H1 (cell line): ENCODE results near the gene HOXD4. TPM values are rescaled to one million over a fixed set of nuclear protein-coding genes. Genes with fewer than 3 reads are reported as not detected.
A peak's percentile ranks its signal among the peaks of the same experiment; 100 is the strongest.

ENCODE experiments used
- CTCF ChIA-PET: fragments of 300-600 bp; sonication (Branson Sonifier 250); formaldehyde crosslinking; loops from one replicate; lab custom pipeline; 2021; ENCODE audit not compliant: partially characterized antibody; lab: Charles Lee
- POLR2A ChIA-PET: fragments of 300-600 bp; sonication (Branson Sonifier 250); formaldehyde crosslinking; loops from one replicate; lab custom pipeline; 2021; ENCODE audit warnings: inconsistent platforms; ENCODE audit not compliant: partially characterized antibody; lab: Charles Lee
- DNase-seq, 2 experiments: peaks; one replicate each; pipeline versions ENCODE4 v3.0.0 to v3.0.0-alpha.2; 2010 to 2022; ENCODE audit warnings: low spot score in 2 of 2, low read depth in 1 of 2, mixed read lengths in 1 of 2
- FAIRE-seq: peaks from 2 replicates; lab custom pipeline; 2011; peaks lifted over from hg19 to GRCh38; lab: Jason Lieb, UNC
- H2AFZ ChIP-seq: 2 replicates; pipeline ENCODE4 v1.8.1; 2012; ENCODE audit warnings: low read length, inconsistent platforms
- H2AK5ac ChIP-seq: 2 replicates; pipeline ENCODE4 v1.6.1; 2013; ENCODE audit warnings: low read depth, low read length
- H2BK120ac ChIP-seq: replicated peaks from 2 replicates; pipeline ENCODE3; 2013; ENCODE audit warnings: low read depth, low read length, inconsistent platforms
- H2BK12ac ChIP-seq: 2 replicates; pipeline ENCODE4 v1.6.1; 2013; ENCODE audit warnings: low read depth, low read length
- H2BK15ac ChIP-seq: 2 replicates; pipeline ENCODE4 v1.6.1; 2013; ENCODE audit warnings: low read length
- H2BK20ac ChIP-seq: 2 replicates; pipeline ENCODE4 v1.6.1; 2013; ENCODE audit warnings: low read length
- H2BK5ac ChIP-seq: 2 replicates; pipeline ENCODE4 v1.6.1; 2013; ENCODE audit warnings: low read depth, low read length
- H3K14ac ChIP-seq: 2 replicates; pipeline ENCODE4 v1.6.1; 2013; ENCODE audit warnings: inconsistent platforms; ENCODE audit not compliant: insufficient read length
- H3K18ac ChIP-seq: 2 replicates; pipeline ENCODE4 v1.6.1; 2013; ENCODE audit warnings: low read length; ENCODE audit errors: extremely low read depth
- H3K23ac ChIP-seq: 2 replicates; pipeline ENCODE4 v1.6.1; 2013; ENCODE audit warnings: inconsistent platforms; ENCODE audit not compliant: insufficient read length
- H3K23me2 ChIP-seq: 2 replicates; pipeline ENCODE4 v1.6.1; 2013; ENCODE audit warnings: low read depth, low read length
- H3K27ac ChIP-seq: 2 replicates; pipeline ENCODE4 v1.6.1; 2011; ENCODE audit warnings: low read depth, low read length, inconsistent platforms
- H3K27me3 ChIP-seq, 4 experiments: replicated peaks in 1 of 4; 1 replicate in 1 of 4; 2 replicates in 3 of 4; pipeline versions ENCODE4 v1.6.1 to v1.8.1; 2011 to 2013; ENCODE audit warnings: low read length in 3 of 4, mild to moderate bottlenecking in 3 of 4, inconsistent platforms in 2 of 4, mixed read lengths in 2 of 4, moderate library complexity in 1 of 4; ENCODE audit not compliant: control insufficient read depth in 3 of 4, insufficient read depth in 3 of 4; ENCODE audit errors: extremely low read depth in 1 of 4
- H3K36me3 ChIP-seq, 4 experiments: 2 replicates each; pipeline versions ENCODE4 v1.6.1 to v1.8.1; 2011 to 2013; ENCODE audit warnings: mild to moderate bottlenecking in 4 of 4, low read length in 3 of 4, moderate library complexity in 2 of 4, control low read depth in 1 of 4, inconsistent platforms in 1 of 4; ENCODE audit not compliant: insufficient read depth in 4 of 4, control insufficient read depth in 2 of 4
- H3K4ac ChIP-seq: replicated peaks from 2 replicates; pipeline ENCODE3; 2013; ENCODE audit warnings: low read length, low read depth, mixed read lengths, inconsistent platforms; ENCODE audit not compliant: insufficient read length
- H3K4me1 ChIP-seq, 4 experiments: replicated peaks in 1 of 4; 1 replicate in 1 of 4; 2 replicates in 3 of 4; pipeline versions ENCODE4 v1.6.1 to v1.8.1; 2011 to 2013; ENCODE audit warnings: low read length in 3 of 4, inconsistent platforms in 2 of 4, mixed read lengths in 1 of 4; ENCODE audit not compliant: insufficient read depth in 4 of 4, control insufficient read depth in 3 of 4
- H3K4me2 ChIP-seq, 2 experiments: 2 replicates each; pipeline versions ENCODE4 v1.6.1 to v1.8.1; 2011 to 2013; ENCODE audit warnings: low read depth in 2 of 2, low read length in 2 of 2, control low read depth in 1 of 2, inconsistent platforms in 1 of 2, mild to moderate bottlenecking in 1 of 2; ENCODE audit not compliant: insufficient read depth in 1 of 2
- H3K4me3 ChIP-seq, 4 experiments: fragments of 200-600, 300-600 bp in 1 of 4; sonication (generic), shearing (Covaris generic), sonication (Bioruptor Twin) in 1 of 4; 2 replicates each; pipeline versions ENCODE4 v1.5.1 to v1.8.1; 2011 to 2016; ENCODE audit warnings: low read length in 4 of 4, low read depth in 3 of 4, control low read depth in 2 of 4, inconsistent platforms in 2 of 4, mild to moderate bottlenecking in 2 of 4, mixed read lengths in 1 of 4, moderate library complexity in 1 of 4; ENCODE audit not compliant: insufficient read depth in 2 of 4; ENCODE audit errors: extremely low read depth in 1 of 4
- H3K56ac ChIP-seq: replicated peaks from 2 replicates; pipeline ENCODE3; 2013; ENCODE audit warnings: low read depth, mild to moderate bottlenecking, mixed read lengths, low read length, inconsistent platforms; ENCODE audit not compliant: insufficient read length
- H3K79me1 ChIP-seq: 2 replicates; pipeline ENCODE4 v1.6.1; 2013; ENCODE audit warnings: low read depth, low read length, control low read depth
- H3K79me2 ChIP-seq, 2 experiments: 2 replicates each; pipeline versions ENCODE4 v1.6.1 to v1.8.1; 2012 to 2013; ENCODE audit warnings: low read length in 2 of 2, mild to moderate bottlenecking in 2 of 2, inconsistent platforms in 1 of 2; ENCODE audit not compliant: insufficient read depth in 2 of 2, control insufficient read depth in 1 of 2
- H3K9ac ChIP-seq, 4 experiments: replicated peaks in 1 of 4; 1 replicate in 1 of 4; 2 replicates in 3 of 4; pipeline versions ENCODE4 v1.6.1 to v1.8.1; 2011 to 2013; ENCODE audit warnings: low read depth in 3 of 4, low read length in 3 of 4, control low read depth in 2 of 4, mild to moderate bottlenecking in 2 of 4, moderate library complexity in 2 of 4, inconsistent platforms in 1 of 4; ENCODE audit errors: extremely low read depth in 1 of 4
- H3K9me3 ChIP-seq, 2 experiments: 2 replicates each; pipeline versions ENCODE4 v1.6.1 to v1.8.1; 2012 to 2013; ENCODE audit warnings: mild to moderate bottlenecking in 2 of 2, moderate library complexity in 2 of 2, control low read depth in 1 of 2, inconsistent platforms in 1 of 2, low read depth in 1 of 2, low read length in 1 of 2, mixed read lengths in 1 of 2; ENCODE audit not compliant: insufficient read depth in 2 of 2
- H4K20me1 ChIP-seq, 2 experiments: replicated peaks in 1 of 2; 2 replicates each; pipeline versions ENCODE3 to v1.8.1; 2011 to 2013; ENCODE audit warnings: inconsistent platforms in 2 of 2, low read length in 2 of 2, mild to moderate bottlenecking in 1 of 2; ENCODE audit not compliant: insufficient read depth in 2 of 2, control insufficient read depth in 1 of 2
- H4K5ac ChIP-seq: 2 replicates; pipeline ENCODE4 v1.6.1; 2013; ENCODE audit warnings: low read length, low read depth, mixed read lengths, inconsistent platforms; ENCODE audit not compliant: insufficient read length
- H4K8ac ChIP-seq: 2 replicates; pipeline ENCODE4 v1.8.0; 2013; ENCODE audit warnings: mild to moderate bottlenecking, moderate library complexity, low read length, inconsistent platforms; ENCODE audit not compliant: insufficient read depth; ENCODE audit errors: extremely low read depth
- H4K91ac ChIP-seq: replicated peaks from 2 replicates; pipeline ENCODE3; 2013; ENCODE audit warnings: low read length, mixed read lengths, inconsistent platforms; ENCODE audit not compliant: insufficient read length
- NANOG ChIP-seq: IDR thresholded peaks from 2 replicates; pipeline ENCODE4 v1.6.1; 2011; ENCODE audit warnings: low read length, low read depth, mild to moderate bottlenecking, inconsistent platforms; ENCODE audit not compliant: insufficient read depth, poor library complexity, severe bottlenecking
- POU5F1 ChIP-seq: IDR thresholded peaks from 2 replicates; pipeline ENCODE4 v1.6.1; 2011; ENCODE audit warnings: low read depth, mild to moderate bottlenecking, low read length, moderate library complexity
- WGBS, 2 experiments: shearing (Covaris generic) in 1 of 2; methylation state at CpG; one replicate each; pipeline versions ENCODE4 v1.1.6 to v1.1.7; 2013 to 2015; ENCODE audit warnings: low lambda C conversion rate in 2 of 2, mixed read lengths in 2 of 2, inconsistent platforms in 1 of 2, low coverage in 1 of 2, missing lambda C conversion rate in 1 of 2; ENCODE audit not compliant: insufficient replicate concordance in 2 of 2, insufficient coverage in 1 of 2, insufficient read length in 1 of 2; ENCODE audit errors: extremely low coverage in 1 of 2, missing lambda C conversion rate in 1 of 2; 5-methylcytosine and 5-hydroxymethylcytosine counted together
- polyA plus RNA-seq, 7 experiments: library from polyadenylated mRNA; depleted of rRNA in 3 of 7; stranded (reverse) in 5 of 7; unstranded in 2 of 7; fragments of >200 nt in 5 of 7; fragments of 200-250 nt in 2 of 7; gene quantifications; 1 replicate in 5 of 7; 2 replicates in 1 of 7; 4 replicates in 1 of 7; pipeline versions ENCODE4 v1.2.1 to v1.2.3, GENCODE V29; 2011 to 2013; ENCODE audit warnings: missing spikeins in 2 of 7, mixed read lengths in 2 of 7
- total RNA-seq: library from RNA; stranded (reverse); fragmentation: NEBNext Ultra II Directional; extraction: Animal tissue kit (Norgen Biotek cat#: 25700); gene quantifications from 2 replicates; pipeline ENCODE4 v1.2.1, GENCODE V29; 2021

The HOXD4 gene
- total and polyA plus RNA-seq, 2 of the 8 experiments (the other 6 are each of a cell fraction or from before 2014, with no cell fraction given) = not detected

GRCh38 chr2:176103194-176103593 is 48.2 kb upstream of the HOXD4 start:
- Histone ChIP-seq H2AK5ac (no peak overlapping the region), H4K5ac (no peak overlapping the region), H3K14ac (no peak overlapping the region), H3K36me3 (peaks cover 0 to 4% (median 0%) of the 10 kb centered on the region in 4 experiments; a peak in 1 of 8 replicates), H3K4me2 (no peak overlapping the region), H4K8ac (no peak overlapping the region), H3K79me1 (no peaks in the 10 kb centered on the region), H3K23me2 (0 out of 2 replicates have a peak, but pooled peaks cover 2% of the 10 kb centered on the region), H3K4me1 (peaks cover 0 to 32% (median 18%) of the 10 kb centered on the region in 4 experiments; a peak in 6 of 7 replicates), H4K20me1 (peaks cover 6 to 40% of the 10 kb centered on the region in 2 experiments), H2AFZ (no peak overlapping the region), H2BK15ac (no peak overlapping the region), H2BK5ac (no peak overlapping the region), H3K27ac (no peak overlapping the region), H2BK20ac (no peak overlapping the region), H3K79me2 (no peaks in the 10 kb centered on the region), H4K91ac (no peak overlapping the region), H3K23ac (no peak overlapping the region), H3K18ac (no peak overlapping the region), H3K4ac (no peak overlapping the region), H3K4me3 (no peak overlapping the region), H3K56ac (no peak overlapping the region), H2BK120ac (no peak overlapping the region), H3K9ac (no peak overlapping the region), H3K9me3 (no peaks in the 10 kb centered on the region), H2BK12ac (no peak overlapping the region), H3K27me3 (peaks cover 98 to 99% (median 99%) of the 10 kb centered on the region in 4 experiments)
- WGBS, 2 experiments = 14% methylated on average over 7 of the region's 7 CpGs; no CpG with 5 or more reads in 1 of the 2 experiments
- TF ChIP-seq POU5F1 (no peak), NANOG (no peak)
- POLR2A ChIA-PET = interaction anchor here (0.6 kb wide), 1 partner anchor 8 kb away, joined by 3 read pairs; no protein-coding TSS in a partner anchor
- no peak for FAIRE-seq
- CTCF ChIA-PET = interaction anchor here (0.6 to 4.6 kb wide), 8 partner anchors 8 to 42 kb away, joined by 3 to 20 read pairs (median 7); no protein-coding TSS in a partner anchor
- DNase-seq = peak in 1 of 2 experiments; percentile 42
